ENCODE measurements around the gene ZNF513. TPM values are rescaled to one million over a fixed set of nuclear protein-coding genes. Genes with fewer than 3 reads are reported as not detected.

The ZNF513 gene
- total RNA-seq, 1 experiment from 2014 or later: 23.6 TPM

GRCh38 chr2:27428213-27428977 is 47.9 kb upstream of the ZNF513 start, which contains the start of gene NRBP1 (continued):
- TF ChIP-seq TEAD4 (CRISPR knock-in tag; IDR thresholded peaks at IDR 0.05) (no peak), GABPB1 (CRISPR knock-in tag; IDR thresholded peaks at IDR 0.05) (peak; percentile 69), CREM (CRISPR knock-in tag; IDR thresholded peaks at IDR 0.05) (no peak; the same call in 1 of the 2 replicates), TP53 (CRISPR knock-in tag; IDR thresholded peaks at IDR 0.05) (0 out of 2 replicates have a peak, but pooled peaks have one; percentile 71), ZBTB43 (CRISPR knock-in tag; IDR thresholded peaks at IDR 0.05) (no peak; the same call in 1 of the 2 replicates), ZNF219 (CRISPR knock-in tag; IDR thresholded peaks at IDR 0.05; ENCODE audit: borderline replicate concordance) (no peak), CTCF (IDR thresholded peaks at IDR 0.05) (no peak), MAX (CRISPR knock-in tag; IDR thresholded peaks at IDR 0.05) (0 out of 2 replicates have a peak, but pooled peaks have one; percentile 31), CBFB (CRISPR knock-in tag; IDR thresholded peaks at IDR 0.05; ENCODE audit: low read depth) (no peak), NFE2L1 (CRISPR knock-in tag; IDR thresholded peaks at IDR 0.05) (no peak), IRF1 (CRISPR knock-in tag; IDR thresholded peaks at IDR 0.05) (peak; percentile 19; the same call in 1 of the 2 replicates), ESRRA (CRISPR knock-in tag; IDR thresholded peaks at IDR 0.05; ENCODE audit: borderline replicate concordance) (no peak), RORB (CRISPR knock-in tag; IDR thresholded peaks at IDR 0.05) (no peak), MXD4 (CRISPR knock-in tag; IDR thresholded peaks at IDR 0.05; ENCODE audit: borderline replicate concordance) (no peak), ZNF423 (CRISPR knock-in tag; IDR thresholded peaks at IDR 0.05) (no peak), JAZF1 (CRISPR knock-in tag; IDR thresholded peaks at IDR 0.05) (no peak)
- TF ChIP-seq, protein P1, sequence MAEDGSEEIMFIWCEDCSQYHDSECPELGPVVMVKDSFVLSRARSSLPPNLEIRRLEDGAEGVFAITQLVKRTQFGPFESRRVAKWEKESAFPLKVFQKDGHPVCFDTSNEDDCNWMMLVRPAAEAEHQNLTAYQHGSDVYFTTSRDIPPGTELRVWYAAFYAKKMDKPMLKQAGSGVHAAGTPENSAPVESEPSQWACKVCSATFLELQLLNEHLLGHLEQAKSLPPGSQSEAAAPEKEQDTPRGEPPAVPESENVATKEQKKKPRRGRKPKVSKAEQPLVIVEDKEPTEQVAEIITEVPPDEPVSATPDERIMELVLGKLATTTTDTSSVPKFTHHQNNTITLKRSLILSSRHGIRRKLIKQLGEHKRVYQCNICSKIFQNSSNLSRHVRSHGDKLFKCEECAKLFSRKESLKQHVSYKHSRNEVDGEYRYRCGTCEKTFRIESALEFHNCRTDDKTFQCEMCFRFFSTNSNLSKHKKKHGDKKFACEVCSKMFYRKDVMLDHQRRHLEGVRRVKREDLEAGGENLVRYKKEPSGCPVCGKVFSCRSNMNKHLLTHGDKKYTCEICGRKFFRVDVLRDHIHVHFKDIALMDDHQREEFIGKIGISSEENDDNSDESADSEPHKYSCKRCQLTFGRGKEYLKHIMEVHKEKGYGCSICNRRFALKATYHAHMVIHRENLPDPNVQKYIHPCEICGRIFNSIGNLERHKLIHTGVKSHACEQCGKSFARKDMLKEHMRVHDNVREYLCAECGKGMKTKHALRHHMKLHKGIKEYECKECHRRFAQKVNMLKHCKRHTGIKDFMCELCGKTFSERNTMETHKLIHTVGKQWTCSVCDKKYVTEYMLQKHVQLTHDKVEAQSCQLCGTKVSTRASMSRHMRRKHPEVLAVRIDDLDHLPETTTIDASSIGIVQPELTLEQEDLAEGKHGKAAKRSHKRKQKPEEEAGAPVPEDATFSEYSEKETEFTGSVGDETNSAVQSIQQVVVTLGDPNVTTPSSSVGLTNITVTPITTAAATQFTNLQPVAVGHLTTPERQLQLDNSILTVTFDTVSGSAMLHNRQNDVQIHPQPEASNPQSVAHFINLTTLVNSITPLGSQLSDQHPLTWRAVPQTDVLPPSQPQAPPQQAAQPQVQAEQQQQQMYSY (CRISPR knock-in tag; IDR thresholded peaks at IDR 0.05): 0 out of 2 replicates have a peak, but pooled peaks have one; percentile 31
- TF ChIP-seq, protein P2, sequence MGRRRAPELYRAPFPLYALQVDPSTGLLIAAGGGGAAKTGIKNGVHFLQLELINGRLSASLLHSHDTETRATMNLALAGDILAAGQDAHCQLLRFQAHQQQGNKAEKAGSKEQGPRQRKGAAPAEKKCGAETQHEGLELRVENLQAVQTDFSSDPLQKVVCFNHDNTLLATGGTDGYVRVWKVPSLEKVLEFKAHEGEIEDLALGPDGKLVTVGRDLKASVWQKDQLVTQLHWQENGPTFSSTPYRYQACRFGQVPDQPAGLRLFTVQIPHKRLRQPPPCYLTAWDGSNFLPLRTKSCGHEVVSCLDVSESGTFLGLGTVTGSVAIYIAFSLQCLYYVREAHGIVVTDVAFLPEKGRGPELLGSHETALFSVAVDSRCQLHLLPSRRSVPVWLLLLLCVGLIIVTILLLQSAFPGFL (CRISPR knock-in tag; IDR thresholded peaks at IDR 0.05; ENCODE audit: borderline replicate concordance): no peak
- TF ChIP-seq, protein P3, sequence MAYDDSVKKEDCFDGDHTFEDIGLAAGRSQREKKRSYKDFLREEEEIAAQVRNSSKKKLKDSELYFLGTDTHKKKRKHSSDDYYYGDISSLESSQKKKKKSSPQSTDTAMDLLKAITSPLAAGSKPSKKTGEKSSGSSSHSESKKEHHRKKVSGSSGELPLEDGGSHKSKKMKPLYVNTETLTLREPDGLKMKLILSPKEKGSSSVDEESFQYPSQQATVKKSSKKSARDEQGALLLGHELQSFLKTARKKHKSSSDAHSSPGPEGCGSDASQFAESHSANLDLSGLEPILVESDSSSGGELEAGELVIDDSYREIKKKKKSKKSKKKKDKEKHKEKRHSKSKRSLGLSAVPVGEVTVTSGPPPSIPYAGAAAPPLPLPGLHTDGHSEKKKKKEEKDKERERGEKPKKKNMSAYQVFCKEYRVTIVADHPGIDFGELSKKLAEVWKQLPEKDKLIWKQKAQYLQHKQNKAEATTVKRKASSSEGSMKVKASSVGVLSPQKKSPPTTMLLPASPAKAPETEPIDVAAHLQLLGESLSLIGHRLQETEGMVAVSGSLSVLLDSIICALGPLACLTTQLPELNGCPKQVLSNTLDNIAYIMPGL (CRISPR knock-in tag; IDR thresholded peaks at IDR 0.05): peak; percentile 85; the same call in 1 of the 2 replicates
- TF ChIP-seq, protein P4, sequence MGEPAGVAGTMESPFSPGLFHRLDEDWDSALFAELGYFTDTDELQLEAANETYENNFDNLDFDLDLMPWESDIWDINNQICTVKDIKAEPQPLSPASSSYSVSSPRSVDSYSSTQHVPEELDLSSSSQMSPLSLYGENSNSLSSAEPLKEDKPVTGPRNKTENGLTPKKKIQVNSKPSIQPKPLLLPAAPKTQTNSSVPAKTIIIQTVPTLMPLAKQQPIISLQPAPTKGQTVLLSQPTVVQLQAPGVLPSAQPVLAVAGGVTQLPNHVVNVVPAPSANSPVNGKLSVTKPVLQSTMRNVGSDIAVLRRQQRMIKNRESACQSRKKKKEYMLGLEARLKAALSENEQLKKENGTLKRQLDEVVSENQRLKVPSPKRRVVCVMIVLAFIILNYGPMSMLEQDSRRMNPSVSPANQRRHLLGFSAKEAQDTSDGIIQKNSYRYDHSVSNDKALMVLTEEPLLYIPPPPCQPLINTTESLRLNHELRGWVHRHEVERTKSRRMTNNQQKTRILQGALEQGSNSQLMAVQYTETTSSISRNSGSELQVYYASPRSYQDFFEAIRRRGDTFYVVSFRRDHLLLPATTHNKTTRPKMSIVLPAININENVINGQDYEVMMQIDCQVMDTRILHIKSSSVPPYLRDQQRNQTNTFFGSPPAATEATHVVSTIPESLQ (CRISPR knock-in tag; IDR thresholded peaks at IDR 0.05): no peak
- TF ChIP-seq, protein P5, sequence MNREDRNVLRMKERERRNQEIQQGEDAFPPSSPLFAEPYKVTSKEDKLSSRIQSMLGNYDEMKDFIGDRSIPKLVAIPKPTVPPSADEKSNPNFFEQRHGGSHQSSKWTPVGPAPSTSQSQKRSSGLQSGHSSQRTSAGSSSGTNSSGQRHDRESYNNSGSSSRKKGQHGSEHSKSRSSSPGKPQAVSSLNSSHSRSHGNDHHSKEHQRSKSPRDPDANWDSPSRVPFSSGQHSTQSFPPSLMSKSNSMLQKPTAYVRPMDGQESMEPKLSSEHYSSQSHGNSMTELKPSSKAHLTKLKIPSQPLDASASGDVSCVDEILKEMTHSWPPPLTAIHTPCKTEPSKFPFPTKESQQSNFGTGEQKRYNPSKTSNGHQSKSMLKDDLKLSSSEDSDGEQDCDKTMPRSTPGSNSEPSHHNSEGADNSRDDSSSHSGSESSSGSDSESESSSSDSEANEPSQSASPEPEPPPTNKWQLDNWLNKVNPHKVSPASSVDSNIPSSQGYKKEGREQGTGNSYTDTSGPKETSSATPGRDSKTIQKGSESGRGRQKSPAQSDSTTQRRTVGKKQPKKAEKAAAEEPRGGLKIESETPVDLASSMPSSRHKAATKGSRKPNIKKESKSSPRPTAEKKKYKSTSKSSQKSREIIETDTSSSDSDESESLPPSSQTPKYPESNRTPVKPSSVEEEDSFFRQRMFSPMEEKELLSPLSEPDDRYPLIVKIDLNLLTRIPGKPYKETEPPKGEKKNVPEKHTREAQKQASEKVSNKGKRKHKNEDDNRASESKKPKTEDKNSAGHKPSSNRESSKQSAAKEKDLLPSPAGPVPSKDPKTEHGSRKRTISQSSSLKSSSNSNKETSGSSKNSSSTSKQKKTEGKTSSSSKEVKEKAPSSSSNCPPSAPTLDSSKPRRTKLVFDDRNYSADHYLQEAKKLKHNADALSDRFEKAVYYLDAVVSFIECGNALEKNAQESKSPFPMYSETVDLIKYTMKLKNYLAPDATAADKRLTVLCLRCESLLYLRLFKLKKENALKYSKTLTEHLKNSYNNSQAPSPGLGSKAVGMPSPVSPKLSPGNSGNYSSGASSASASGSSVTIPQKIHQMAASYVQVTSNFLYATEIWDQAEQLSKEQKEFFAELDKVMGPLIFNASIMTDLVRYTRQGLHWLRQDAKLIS (CRISPR knock-in tag; IDR thresholded peaks at IDR 0.05; ENCODE audit: borderline replicate concordance): peak; percentile 53; the same call in 1 of the 2 replicates

Measured in WTC11 (cell line).